Liver (tissue), 9 donors: Measurements from ENCODE around the gene CAST. TPM values are rescaled to one million over a fixed set of nuclear protein-coding genes. Genes with fewer than 3 reads are reported as not detected.

ENCODE experiments used
- DNase-seq: peaks from one replicate; pipeline ENCODE4 v3.0.0-alpha.2; 2017; ENCODE audit warnings: low spot score
- H3K27ac ChIP-seq, 2 donors: one replicate each; pipeline ENCODE4 v1.7.0; 2013; ENCODE audit warnings: inconsistent platforms in 2 of 2, low read length in 2 of 2, control low read depth in 1 of 2, low read depth in 1 of 2, mild to moderate bottlenecking in 1 of 2
- H3K27me3 ChIP-seq, 4 donors: one replicate each; pipeline versions ENCODE4 v1.6.1 to v1.7.0; 2013; ENCODE audit warnings: low read length in 3 of 4, inconsistent platforms in 1 of 4, mild to moderate bottlenecking in 1 of 4, moderate library complexity in 1 of 4; ENCODE audit not compliant: control insufficient read depth in 4 of 4, insufficient read depth in 4 of 4
- H3K36me3 ChIP-seq, 4 donors: one replicate each; pipeline versions ENCODE4 v1.6.1 to v1.7.0; 2013; ENCODE audit warnings: low read length in 3 of 4, mild to moderate bottlenecking in 3 of 4, low read depth in 1 of 4, moderate library complexity in 1 of 4; ENCODE audit not compliant: control insufficient read depth in 4 of 4, insufficient read depth in 3 of 4
- H3K4me1 ChIP-seq, 4 donors: one replicate each; pipeline versions ENCODE4 v1.6.1 to v1.7.0; 2013; ENCODE audit warnings: low read length in 3 of 4, mild to moderate bottlenecking in 3 of 4, moderate library complexity in 1 of 4; ENCODE audit not compliant: control insufficient read depth in 4 of 4, insufficient read depth in 4 of 4
- H3K4me3 ChIP-seq, 3 donors: one replicate each; pipeline versions ENCODE4 v1.6.1 to v1.7.0; 2013; ENCODE audit warnings: low read length in 3 of 3, control low read depth in 1 of 3, low read depth in 1 of 3, mild to moderate bottlenecking in 1 of 3
- H3K9ac ChIP-seq, 2 donors: one replicate each; pipeline ENCODE4 v1.7.0; 2013; ENCODE audit warnings: low read length in 2 of 2, mild to moderate bottlenecking in 2 of 2, moderate library complexity in 2 of 2, control low read depth in 1 of 2, low read depth in 1 of 2
- H3K9me3 ChIP-seq, 4 donors: one replicate each; pipeline versions ENCODE4 v1.6.1 to v1.7.0; 2013; ENCODE audit warnings: low read length in 3 of 4; ENCODE audit not compliant: control insufficient read depth in 4 of 4
- CTCF ChIP-seq: fragments of 150-350 bp; IDR thresholded peaks from 2 replicates; pipeline ENCODE4 v1.5.1; 2017; ENCODE audit warnings: improper control_type of control experiment, low read depth, low read length; ENCODE audit not compliant: missing input control
- FOXA1 ChIP-seq: IDR thresholded peaks from 2 replicates; pipeline ENCODE4 v1.6.1; 2016; ENCODE audit warnings: antibody characterized with exemption
- HNF4G ChIP-seq: IDR thresholded peaks from 2 replicates; pipeline ENCODE4 v1.6.1; 2016; ENCODE audit warnings: antibody characterized with exemption
- JUND ChIP-seq, 2 donors: IDR thresholded peaks; 2 replicates each; pipeline ENCODE4 v1.6.1; 2016; ENCODE audit warnings: antibody characterized with exemption in 2 of 2
- MAX ChIP-seq: IDR thresholded peaks from 2 replicates; pipeline ENCODE4 v1.6.1; 2016; ENCODE audit warnings: antibody characterized with exemption
- NR2F2 ChIP-seq: IDR thresholded peaks from 2 replicates; pipeline ENCODE4 v1.6.1; 2016; ENCODE audit warnings: antibody characterized with exemption
- RAD21 ChIP-seq, 2 donors: IDR thresholded peaks; 2 replicates each; pipeline ENCODE4 v1.6.1; 2016; ENCODE audit warnings: antibody characterized with exemption in 2 of 2, mild to moderate bottlenecking in 2 of 2
- REST ChIP-seq: IDR thresholded peaks from 2 replicates; pipeline ENCODE4 v1.6.1; 2016; ENCODE audit warnings: antibody characterized with exemption, mild to moderate bottlenecking
- RXRA ChIP-seq, 2 donors: IDR thresholded peaks; 2 replicates each; pipeline ENCODE4 v1.6.1; 2017 to 2018; ENCODE audit warnings: antibody characterized with exemption in 2 of 2, mild to moderate bottlenecking in 1 of 2
- TAF1 ChIP-seq: conservative IDR thresholded peaks from 2 replicates; pipeline ENCODE4 v1.6.1; 2016; ENCODE audit warnings: antibody characterized with exemption, mild to moderate bottlenecking
- YY1 ChIP-seq: IDR thresholded peaks from 2 replicates; pipeline ENCODE4 v1.6.1; 2016; ENCODE audit warnings: antibody characterized with exemption, mild to moderate bottlenecking
- WGBS: extraction: QIAGEN DNeasy Blood & Tissue Kit; methylation state at CpG from one replicate; pipeline ENCODE4 v1.1.7; 2013; 5-methylcytosine and 5-hydroxymethylcytosine counted together
- polyA plus RNA-seq, 2 donors: library from polyadenylated mRNA; stranded (reverse) in 1 of 2; unstranded in 1 of 2; fragments of 200-250 nt in 1 of 2; fragments of >200 nt in 1 of 2; fragmentation: Nextera tagmentation in 1 of 2; extraction: Ambion mirVana in 1 of 2; gene quantifications; one replicate each; pipeline versions ENCODE4 v1.2.1 to v1.2.3, GENCODE V29; 2013 to 2015
- total RNA-seq, 2 donors: library from RNA; depleted of rRNA; stranded (reverse); fragments of >200 nt; gene quantifications; one replicate each; pipeline ENCODE4 v1.2.3, GENCODE V29; 2014
- TF ChIP-seq, protein P1 (sequence below): IDR thresholded peaks from 2 replicates; pipeline ENCODE4 v1.6.1; 2016; ENCODE audit warnings: antibody characterized with exemption
- TF ChIP-seq, protein P2 (sequence below): IDR thresholded peaks from 2 replicates; pipeline ENCODE4 v1.6.1; 2016; ENCODE audit warnings: antibody characterized with exemption
- donor health status: healthy.
- donor health status: healthy.
- donor health status: healthy.
- donor health status: healthy.
- donor health status: healthy.

Gene CAST
- total and polyA plus RNA-seq, 4 donors: 43.3 to 126 (median 81.0) TPM

DNA sequence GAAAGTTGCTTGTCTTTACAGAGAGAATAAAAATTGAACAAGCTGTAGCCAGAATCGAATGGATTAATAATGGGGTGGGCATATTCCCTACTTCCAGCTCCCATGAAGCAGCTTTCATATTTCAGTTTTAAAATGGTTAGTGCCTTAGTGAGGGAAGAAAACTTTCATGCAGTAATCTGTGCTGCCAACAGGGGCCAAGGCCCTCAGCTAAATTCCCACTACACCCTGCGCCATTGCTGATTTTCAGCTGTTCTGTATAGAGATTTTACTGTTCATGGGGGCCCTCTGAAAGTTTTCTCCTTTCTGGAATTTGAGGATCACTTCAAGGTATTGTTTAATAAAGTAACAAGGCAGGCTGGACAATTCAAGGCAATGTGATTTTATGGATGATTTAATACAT is 58.2 kb downstream of the CAST start:
- Histone ChIP-seq H3K27me3 (no peaks in the 10 kb centered on the region), H3K27ac (no peak overlapping the region), H3K9me3 (no peaks in the 10 kb centered on the region), H3K9ac (no peak overlapping the region), H3K4me3 (no peak overlapping the region), H3K4me1 (peaks cover 2 to 14% (median 5%) of the 10 kb centered on the region in 4 donors), H3K36me3 (peaks cover 0 to 2% (median 0%) of the 10 kb centered on the region in 4 donors)
- DNase-seq: no peak
- WGBS: over 99% methylated on average over 2 of the region's 2 CpGs
- no peak for TF ChIP-seq NR2F2
- no peak for TF ChIP-seq HNF4G
- TF ChIP-seq, protein P1, sequence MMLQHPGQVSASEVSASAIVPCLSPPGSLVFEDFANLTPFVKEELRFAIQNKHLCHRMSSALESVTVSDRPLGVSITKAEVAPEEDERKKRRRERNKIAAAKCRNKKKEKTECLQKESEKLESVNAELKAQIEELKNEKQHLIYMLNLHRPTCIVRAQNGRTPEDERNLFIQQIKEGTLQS: no peak
- TF ChIP-seq RAD21 (IDR thresholded peaks at IDR 0.05): no peak
- no peak for TF ChIP-seq MAX
- no peak for TF ChIP-seq CTCF
- TF ChIP-seq REST: no peak
- no peak for TF ChIP-seq TAF1
- TF ChIP-seq RXRA (IDR thresholded peaks at IDR 0.05): no peak
- no peak for TF ChIP-seq JUND (IDR thresholded peaks at IDR 0.05)
- TF ChIP-seq FOXA1: no peak

DNA sequence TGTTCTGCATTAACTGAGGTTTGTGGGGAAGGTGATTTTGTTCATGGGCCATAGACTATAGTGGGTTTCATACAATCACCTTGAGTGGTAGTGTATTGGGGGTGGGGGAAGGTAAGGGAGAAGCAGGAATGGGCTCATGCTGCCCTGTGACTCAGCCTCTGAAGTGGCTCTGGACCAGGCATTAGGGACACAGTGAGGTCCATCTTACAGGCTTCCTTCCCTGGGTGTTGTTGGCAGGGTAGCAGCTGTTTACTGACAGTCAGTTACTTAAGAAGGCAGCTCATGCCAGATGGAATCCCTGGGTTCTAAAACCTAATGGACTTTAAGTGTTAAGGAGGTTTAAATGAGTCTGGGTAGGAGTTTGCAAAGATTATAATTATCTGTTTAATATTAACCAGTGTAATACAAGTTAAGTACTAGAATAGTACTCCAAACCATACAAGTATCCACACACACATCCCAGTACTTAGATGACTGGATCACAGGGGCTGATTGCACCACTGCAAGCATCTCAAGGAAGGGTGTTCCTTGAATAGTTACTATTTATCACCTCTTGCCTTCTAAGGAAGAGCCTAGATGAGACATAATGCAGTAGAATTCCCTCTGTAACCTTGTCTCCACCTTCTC is 59.3 kb downstream of the CAST start:
- H3K36me3 ChIP-seq: peaks cover 0 to 2% (median 0%) of the 10 kb centered on the region in 4 donors
- no peak overlapping the region for H3K27ac ChIP-seq
- no peaks in the 10 kb centered on the region for H3K9me3 ChIP-seq
- no peak overlapping the region for H3K9ac ChIP-seq
- no peaks in the 10 kb centered on the region for H3K27me3 ChIP-seq
- peaks cover 0 to 4% (median 1%) of the 10 kb centered on the region in 4 donors for H3K4me1 ChIP-seq
- DNase-seq: no peak
- no peak for TF ChIP-seq NR2F2
- no peak for TF ChIP-seq RXRA (IDR thresholded peaks at IDR 0.05)
- TF ChIP-seq, protein P2, sequence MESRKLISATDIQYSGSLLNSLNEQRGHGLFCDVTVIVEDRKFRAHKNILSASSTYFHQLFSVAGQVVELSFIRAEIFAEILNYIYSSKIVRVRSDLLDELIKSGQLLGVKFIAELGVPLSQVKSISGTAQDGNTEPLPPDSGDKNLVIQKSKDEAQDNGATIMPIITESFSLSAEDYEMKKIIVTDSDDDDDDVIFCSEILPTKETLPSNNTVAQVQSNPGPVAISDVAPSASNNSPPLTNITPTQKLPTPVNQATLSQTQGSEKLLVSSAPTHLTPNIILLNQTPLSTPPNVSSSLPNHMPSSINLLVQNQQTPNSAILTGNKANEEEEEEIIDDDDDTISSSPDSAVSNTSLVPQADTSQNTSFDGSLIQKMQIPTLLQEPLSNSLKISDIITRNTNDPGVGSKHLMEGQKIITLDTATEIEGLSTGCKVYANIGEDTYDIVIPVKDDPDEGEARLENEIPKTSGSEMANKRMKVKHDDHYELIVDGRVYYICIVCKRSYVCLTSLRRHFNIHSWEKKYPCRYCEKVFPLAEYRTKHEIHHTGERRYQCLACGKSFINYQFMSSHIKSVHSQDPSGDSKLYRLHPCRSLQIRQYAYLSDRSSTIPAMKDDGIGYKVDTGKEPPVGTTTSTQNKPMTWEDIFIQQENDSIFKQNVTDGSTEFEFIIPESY: no peak
- no peak for TF ChIP-seq YY1
- TF ChIP-seq HNF4G: no peak
- no peak for TF ChIP-seq FOXA1
- no peak for TF ChIP-seq MAX
- no peak overlapping the region for H3K4me3 ChIP-seq
